SK-N-SH treated with all-trans-retinoic acid at 6 μM for 48 hours (cell line): ENCODE data around the gene MAN2B1.

Source experiments
- CSRNP3 ChIP-seq: fragments of 250-450 bp; sonication (Bioruptor Pico); IDR thresholded peaks from 2 replicates; pipeline ENCODE4 v1.5.1; 2021; ENCODE audit warnings: mild to moderate bottlenecking, moderate library complexity
- GLIS3 ChIP-seq: fragments of 250-450 bp; sonication (Bioruptor Pico); IDR thresholded peaks from 2 replicates; pipeline ENCODE4 v1.5.0; 2020; ENCODE audit warnings: mild to moderate bottlenecking, moderate library complexity
- PATZ1 ChIP-seq: fragments of 250-450 bp; sonication (Bioruptor Pico); IDR thresholded peaks from 2 replicates; pipeline ENCODE4 v1.8.0; 2020; ENCODE audit warnings: mild to moderate bottlenecking, moderate library complexity, borderline replicate concordance
- TOX ChIP-seq: fragments of 250-450 bp; sonication (Bioruptor Pico); IDR thresholded peaks from 2 replicates; pipeline ENCODE4 v1.8.0; 2021; ENCODE audit warnings: mild to moderate bottlenecking, moderate library complexity, borderline replicate concordance
- ZFP3 ChIP-seq: fragments of 250-450 bp; sonication (Bioruptor Pico); IDR thresholded peaks from 2 replicates; pipeline ENCODE4 v1.5.0; 2020; ENCODE audit warnings: mild to moderate bottlenecking, moderate library complexity

GRCh38 chr19:12698138-12698537 lies 31.6 kb upstream of the MAN2B1 start:
- TF ChIP-seq GLIS3 (CRISPR knock-in tag) (no peak), CSRNP3 (no peak), ZFP3 (CRISPR knock-in tag) (no peak), PATZ1 (CRISPR knock-in tag) (no peak), TOX (no peak)
